ENCODE data around the gene CHN2. TPM values are rescaled to one million over a fixed set of nuclear protein-coding genes. Genes with fewer than 3 reads are reported as not detected.
A peak's percentile ranks its signal among the peaks of the same experiment; 100 is the strongest.

The CHN2 gene
- polyA plus RNA-seq, 1 of the 3 experiments (the other 2 are of a cell fraction): 0.02 TPM

GRCh38 chr7:29236071-29236580 is 41.6 kb downstream of the CHN2 start:
- no peaks in the 10 kb centered on the region for H3F3A ChIP-seq (replicated peaks; ENCODE audit: insufficient read depth)
- no peak overlapping the region for H3K9ac ChIP-seq
- TF ChIP-seq FOSL2 (IDR thresholded peaks at IDR 0.05; ENCODE audit: borderline replicate concordance, low read depth): no peak
- TF ChIP-seq RAD21 (IDR thresholded peaks at IDR 0.05; ENCODE audit: low read length): no peak
- TF ChIP-seq GABPA (IDR thresholded peaks at IDR 0.05; ENCODE audit: low read depth): no peak
- no peak for TF ChIP-seq MEF2A (IDR thresholded peaks at IDR 0.05; ENCODE audit: borderline replicate concordance, low read depth)
- TF ChIP-seq FOXM1 (IDR thresholded peaks at IDR 0.05; ENCODE audit: low read depth): no peak
- TF ChIP-seq YY1 (IDR thresholded peaks at IDR 0.05; ENCODE audit: low read depth): no peak
- no peak for TF ChIP-seq REST (IDR thresholded peaks at IDR 0.05; ENCODE audit: low read depth, low read length)
- TF ChIP-seq CHD2 (IDR thresholded peaks at IDR 0.05; ENCODE audit: low read length, partially characterized antibody): no peak
- no peak for TF ChIP-seq EP300 (IDR thresholded peaks at IDR 0.05; ENCODE audit: borderline replicate concordance in 1 of 2, low read depth in 1 of 2, low read length in 1 of 2)
- no peaks in the 10 kb centered on the region for H3K27me3 ChIP-seq (ENCODE audit: insufficient read depth)
- ChIA-PET CTCF (interaction anchor here (0.6 to 1.5 kb wide), 8 partner anchors 10 to 314 kb away, joined by 3 to 7 read pairs (median 3); no protein-coding TSS in a partner anchor), POLR2A (no interaction called here)
- H3K36me3 ChIP-seq (replicated peaks in 1 of 2; ENCODE audit: control insufficient read depth in 1 of 2, insufficient read depth in 2 of 2, low read length in 1 of 2): no peaks in the 10 kb centered on the region
- H2AFZ ChIP-seq (ENCODE audit: low read depth): no peak overlapping the region
- no peaks in the 10 kb centered on the region for H3K79me2 ChIP-seq (ENCODE audit: insufficient read depth)
- H3K4me3 ChIP-seq (ENCODE audit: low read depth in 2 of 2, low read length in 1 of 2): no peak overlapping the region
- no peaks in the 10 kb centered on the region for H4K20me1 ChIP-seq (ENCODE audit: insufficient read depth)
- no peaks in the 10 kb centered on the region for H3K9me2 ChIP-seq
- no peaks in the 10 kb centered on the region for H3K9me3 ChIP-seq
- DNase-seq: no peak
- 29% methylated on average over 1 of the region's 1 CpG for WGBS (ENCODE audit: low lambda C conversion rate)
- no peaks in the 10 kb centered on the region; a peak in 1 of 4 replicates for H3K4me1 ChIP-seq (ENCODE audit: control insufficient read depth in 1 of 2, insufficient read depth in 2 of 2, low read depth in 1 of 2, low read length in 1 of 2)
- H3K4me2 ChIP-seq: no peak overlapping the region
- no peak overlapping the region for H3K27ac ChIP-seq (ENCODE audit: low read depth in 2 of 2, low read length in 1 of 2)

GRCh38 chr7:29236649-29237048 is 42.1 kb downstream of the CHN2 start:
- CTCF ChIA-PET: interaction anchor here (0.7 to 1.5 kb wide), 10 partner anchors 11 to 315 kb away, joined by 3 to 7 read pairs (median 3); partner anchors contain the start of gene CHN2
- POLR2A ChIA-PET: interaction anchor here (0.7 kb wide), 1 partner anchor 57 kb away, joined by 3 read pairs; no protein-coding TSS in a partner anchor
- no peaks in the 10 kb centered on the region for H3K27me3 ChIP-seq (ENCODE audit: insufficient read depth)

More at GRCh38 chr7:29236649-29237048, 42.1 kb downstream of the CHN2 start:
- Histone ChIP-seq H2AFZ (ENCODE audit: low read depth) (0 out of 2 replicates have a peak overlapping the region, but pooled peaks have one; percentile 7), H3K4me3 (ENCODE audit: low read depth in 2 of 2, low read length in 1 of 2) (no peak overlapping the region), H3K27ac (ENCODE audit: low read depth in 2 of 2, low read length in 1 of 2) (no peak overlapping the region), H4K20me1 (ENCODE audit: insufficient read depth) (no peaks in the 10 kb centered on the region), H3K4me1 (ENCODE audit: control insufficient read depth in 1 of 2, insufficient read depth in 2 of 2, low read depth in 1 of 2, low read length in 1 of 2) (no peaks in the 10 kb centered on the region; a peak in 1 of 4 replicates), H3K9me2 (no peaks in the 10 kb centered on the region), H3K36me3 (replicated peaks in 1 of 2; ENCODE audit: control insufficient read depth in 1 of 2, insufficient read depth in 2 of 2, low read length in 1 of 2) (no peaks in the 10 kb centered on the region), H3K9ac (no peak overlapping the region), H3K79me2 (ENCODE audit: insufficient read depth) (no peaks in the 10 kb centered on the region), H3F3A (replicated peaks; ENCODE audit: insufficient read depth) (no peaks in the 10 kb centered on the region), H3K9me3 (no peaks in the 10 kb centered on the region), H3K4me2 (no peak overlapping the region)
- no peak for DNase-seq
- TF ChIP-seq JUND (IDR thresholded peaks at IDR 0.05) (no peak), USF2 (IDR thresholded peaks at IDR 0.05; ENCODE audit: borderline replicate concordance, low read depth, low read length) (no peak), EP300 (IDR thresholded peaks at IDR 0.05; ENCODE audit: borderline replicate concordance in 1 of 2, low read depth in 1 of 2, low read length in 1 of 2) (no peak), IRF3 (IDR thresholded peaks at IDR 0.05; ENCODE audit: low read depth, low read length) (no peak), PBX3 (IDR thresholded peaks at IDR 0.05) (no peak), CHD2 (IDR thresholded peaks at IDR 0.05; ENCODE audit: low read length, partially characterized antibody) (no peak), RFX5 (IDR thresholded peaks at IDR 0.05; ENCODE audit: low read length) (no peak), USF1 (IDR thresholded peaks at IDR 0.05; ENCODE audit: borderline replicate concordance, low read depth) (no peak), NRF1 (IDR thresholded peaks at IDR 0.05; ENCODE audit: low read depth, low read length) (no peak), TAF1 (IDR thresholded peaks at IDR 0.05; ENCODE audit: borderline replicate concordance, low read depth, low read length) (no peak)
